ENCODE data around the gene VIL1.

Gene VIL1

GRCh38 chr2:218418717-218419458, at the start of gene VIL1:
Gene VIL1, plus strand, starts transcription at chr2:218419123. Its CDS starts 4,656 bp downstream, at chr2:218423779.
- no peak for DNase-seq

GRCh38 chr2:218369330-218369729, 49.6 kb upstream of the VIL1 start:
- peak; percentile 42 for DNase-seq

- no peak for DNase-seq
These were observed 48.4 kb upstream of the VIL1 start for GRCh38 chr2:218370410-218371063.

GRCh38 chr2:218371983-218372350, 47.0 kb upstream of the VIL1 start:
- DNase-seq: no peak

GRCh38 chr2:218374795-218375194, 44.1 kb upstream of the VIL1 start:
- DNase-seq: no peak

- no peak for DNase-seq
These were observed 43.7 kb upstream of the VIL1 start for GRCh38 chr2:218375212-218375611.

- DNase-seq: no peak
These were observed 40.9 kb upstream of the VIL1 start for GRCh38 chr2:218378053-218378452.

- DNase-seq: no peak
These were observed 37.0 kb upstream of the VIL1 start, which contains the start of gene SLC11A1 for GRCh38 chr2:218381916-218382366. Gene SLC11A1, plus strand, starts transcription at chr2:218382273. Its CDS starts 96 bp downstream, at chr2:218382369.

GRCh38 chr2:218382785-218383184, 36.1 kb upstream of the VIL1 start:
- DNase-seq: no peak

GRCh38 chr2:218383892-218384519, 34.9 kb upstream of the VIL1 start:
- DNase-seq: no peak

- no peak for DNase-seq
These were observed 33.9 kb upstream of the VIL1 start for GRCh38 chr2:218384975-218385374.

- no peak for DNase-seq
These were observed 32.2 kb upstream of the VIL1 start for GRCh38 chr2:218386505-218387368.

- DNase-seq: peak; percentile 48
These were observed 31.3 kb upstream of the VIL1 start for GRCh38 chr2:218387369-218388194.

- no peak for DNase-seq
These were observed 29.4 kb upstream of the VIL1 start for GRCh38 chr2:218389333-218390150.

GRCh38 chr2:218391202-218391601, 27.7 kb upstream of the VIL1 start:
- no peak for DNase-seq

- DNase-seq: no peak
These were observed 26.5 kb upstream of the VIL1 start for GRCh38 chr2:218392459-218392858.

- DNase-seq: no peak
These were observed 25.9 kb upstream of the VIL1 start for GRCh38 chr2:218392891-218393462.

GRCh38 chr2:218393750-218394290, 25.1 kb upstream of the VIL1 start:
- no peak for DNase-seq

- no peak for DNase-seq
These were observed 24.4 kb upstream of the VIL1 start for GRCh38 chr2:218394298-218395089.

GRCh38 chr2:218395090-218395444, 23.9 kb upstream of the VIL1 start:
- no peak for DNase-seq
